Activated B cell treated with CpG ODN at 0.5 μM for 24 hours (primary cell): ENCODE data around the gene SPDYE4. TPM values are rescaled to one million over a fixed set of nuclear protein-coding genes. Genes with fewer than 3 reads are reported as not detected.

Experiments used
- ATAC-seq: fragments of 200-7000 bp; cut with Tn5 transposase; one replicate; pipeline ENCODE4 v1.10.0; 2021; ENCODE audit warnings: low read depth, mild to moderate bottlenecking, moderate library complexity
- CTCF ChIA-PET: fragments of 350-600 bp; sonication (Branson Sonifier 250); formaldehyde crosslinking; loops from one replicate; lab custom pipeline; 2021; ENCODE audit warnings: antibody characterized with exemption; lab: Charles Lee
- POLR2A ChIA-PET: fragments of 350-600 bp; sonication (Branson Sonifier 250); formaldehyde crosslinking; loops from one replicate; lab custom pipeline; 2021; ENCODE audit warnings: antibody characterized with exemption; lab: Charles Lee
- DNase-seq: peaks from one replicate; pipeline ENCODE4 v3.0.0; 2022
- H3K27ac Mint-ChIP-seq: one replicate; pipeline ENCODE4 v1.8.0; 2020; ENCODE audit warnings: mixed read lengths
- H3K27me3 Mint-ChIP-seq: one replicate; pipeline ENCODE4 v1.8.0; 2021; ENCODE audit warnings: mixed read lengths
- H3K36me3 Mint-ChIP-seq: one replicate; pipeline ENCODE4 v1.8.0; 2021; ENCODE audit warnings: low read depth, mixed read lengths
- H3K4me1 Mint-ChIP-seq: one replicate; pipeline ENCODE4 v1.8.0; 2021; ENCODE audit warnings: mixed read lengths
- H3K4me3 Mint-ChIP-seq: one replicate; pipeline ENCODE4 v1.8.0; 2020; ENCODE audit warnings: mild to moderate bottlenecking, mixed read lengths
- H3K9me3 Mint-ChIP-seq: one replicate; pipeline ENCODE4 v1.8.0; 2020; ENCODE audit warnings: mixed read lengths
- CTCF ChIP-seq: fragments of 200-600 bp; IDR thresholded peaks from one replicate; pipeline ENCODE4 v1.8.0; 2022; ENCODE audit warnings: antibody characterized with exemption, mild to moderate bottlenecking
- intact Hi-C: fragments of 100-400 bp; cut with micrococcal nuclease; formaldehyde crosslinking; loops from one replicate; pipeline ENCODE4 v1.15.1; 2024
- total RNA-seq: library from RNA; stranded (reverse); gene quantifications from 2 replicates; pipeline ENCODE4 v1.2.3, GENCODE V29; 2022

Gene SPDYE4
- total RNA-seq, 1 donor from 2014 or later = not detected

GRCh38 chr17:8776248-8776647 lies 17.9 kb upstream of the SPDYE4 start:
- ChIA-PET CTCF (interaction anchor here (1.5 kb wide), 1 partner anchor 9 kb away, joined by 9 read pairs; no protein-coding TSS in a partner anchor), POLR2A (no interaction called here)
- intact Hi-C loops = no loop called here
- H3K36me3 Mint-ChIP-seq = peaks cover 6% of the 10 kb centered on the region
- no peak for TF ChIP-seq CTCF
- no peak overlapping the region for H3K27ac Mint-ChIP-seq
- H3K4me1 Mint-ChIP-seq = no peaks in the 10 kb centered on the region
- H3K9me3 Mint-ChIP-seq = peaks cover 13% of the 10 kb centered on the region
- H3K27me3 Mint-ChIP-seq = peaks cover 16% of the 10 kb centered on the region
- DNase-seq (no peak), ATAC-seq (no peak)
- no peak overlapping the region for H3K4me3 Mint-ChIP-seq

GRCh38 chr17:8766731-8767130 lies 8.4 kb upstream of the SPDYE4 start:
- no peak for TF ChIP-seq CTCF
- Mint-ChIP-seq H3K4me1 (no peaks in the 10 kb centered on the region), H3K4me3 (no peak overlapping the region), H3K9me3 (no peaks in the 10 kb centered on the region), H3K27me3 (peaks cover 11% of the 10 kb centered on the region), H3K27ac (no peak overlapping the region), H3K36me3 (no peaks in the 10 kb centered on the region)
- DNase-seq (no peak), ATAC-seq (no peak)
- intact Hi-C loops = no loop called here
- ChIA-PET POLR2A (no interaction called here), CTCF (no interaction called here)

GRCh38 chr17:8762012-8762411 lies 3.7 kb upstream of the SPDYE4 start:
- no peak for TF ChIP-seq CTCF
- Mint-ChIP-seq H3K4me3 (no peak overlapping the region), H3K9me3 (no peaks in the 10 kb centered on the region), H3K4me1 (no peaks in the 10 kb centered on the region), H3K27ac (no peak overlapping the region), H3K36me3 (no peaks in the 10 kb centered on the region), H3K27me3 (peaks cover 13% of the 10 kb centered on the region)
- no peak for ATAC-seq
- no peak for DNase-seq
- POLR2A ChIA-PET = no interaction called here
- intact Hi-C loops = no loop called here
- CTCF ChIA-PET = interaction anchor here (1.5 kb wide), 1 partner anchor 133 kb away, joined by 3 read pairs; no protein-coding TSS in a partner anchor

DNA sequence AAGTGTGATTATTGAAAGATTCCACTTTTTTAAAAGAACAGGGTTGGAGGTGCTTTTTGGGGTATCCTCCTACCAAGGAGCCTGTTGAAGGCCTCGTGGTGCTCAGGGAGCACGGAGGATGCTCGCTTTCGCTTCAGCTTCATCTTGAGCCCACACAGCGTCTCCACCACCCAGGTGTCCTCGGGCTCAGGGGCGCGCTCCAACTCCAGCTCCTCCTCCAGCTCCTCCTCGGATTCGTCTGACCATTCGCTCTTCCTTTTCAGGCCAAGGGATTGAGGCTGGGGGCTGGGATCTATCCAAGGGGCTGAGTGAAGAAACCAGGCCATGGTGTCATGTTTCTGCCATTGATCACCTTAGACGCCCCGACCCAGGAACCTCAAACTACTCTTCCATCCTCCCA lies 1.2 kb downstream of the SPDYE4 start:
- H3K4me1 Mint-ChIP-seq = no peaks in the 10 kb centered on the region
- CTCF ChIA-PET = interaction anchor here (0.7 kb wide), 1 partner anchor 241 kb away, joined by 3 read pairs; no protein-coding TSS in a partner anchor
- ATAC-seq (no peak), DNase-seq (no peak)
- TF ChIP-seq CTCF = no peak
- H3K9me3 Mint-ChIP-seq = no peaks in the 10 kb centered on the region
- H3K36me3 Mint-ChIP-seq = no peaks in the 10 kb centered on the region
- intact Hi-C loops = no loop called here
- POLR2A ChIA-PET = no interaction called here
- no peak overlapping the region for H3K27ac Mint-ChIP-seq
- no peak overlapping the region for H3K4me3 Mint-ChIP-seq
- peaks cover 30% of the 10 kb centered on the region for H3K27me3 Mint-ChIP-seq

DNA sequence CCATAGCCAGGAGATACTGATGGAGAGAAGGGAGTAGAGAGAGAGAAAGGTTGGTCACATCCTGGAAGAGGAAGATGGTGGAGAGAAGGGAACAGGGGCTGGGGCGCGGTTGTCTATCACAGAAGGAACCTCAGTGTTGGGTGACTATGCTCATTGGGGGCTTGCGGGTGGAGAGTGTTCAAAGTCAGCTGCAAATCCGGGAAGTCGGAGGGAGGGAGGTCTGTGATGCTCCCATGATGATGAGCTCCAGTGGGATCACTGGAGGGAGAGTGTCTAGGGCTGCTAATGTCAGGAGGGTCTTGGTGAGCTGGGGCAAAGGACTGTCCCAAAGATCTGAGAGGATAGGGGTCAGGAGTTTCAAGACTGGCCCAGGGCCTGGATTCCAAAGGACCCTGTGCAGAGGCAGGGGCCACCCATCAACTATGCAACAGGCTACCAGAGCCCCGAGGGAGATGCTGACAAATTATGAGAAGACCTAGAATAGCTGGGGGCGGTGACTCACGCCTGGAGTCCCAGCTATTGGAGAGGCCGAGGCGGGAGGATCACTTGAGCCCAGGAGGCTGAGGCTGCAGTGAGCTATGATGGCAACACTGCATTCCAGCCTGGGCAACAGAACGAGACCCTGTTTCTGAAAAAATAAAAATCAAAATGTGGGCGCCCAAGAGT lies 2.6 kb downstream of the SPDYE4 start:
- DNase-seq = no peak
- H3K4me3 Mint-ChIP-seq = no peak overlapping the region
- ChIA-PET CTCF (interaction anchor here (1.2 kb wide), 1 partner anchor 139 kb away, joined by 5 read pairs; no protein-coding TSS in a partner anchor), POLR2A (no interaction called here)
- no peaks in the 10 kb centered on the region for H3K36me3 Mint-ChIP-seq
- H3K9me3 Mint-ChIP-seq = no peaks in the 10 kb centered on the region
- no peak for TF ChIP-seq CTCF
- no peaks in the 10 kb centered on the region for H3K4me1 Mint-ChIP-seq
- ATAC-seq = no peak
- no peak overlapping the region for H3K27ac Mint-ChIP-seq
- intact Hi-C loops = no loop called here
- H3K27me3 Mint-ChIP-seq = peaks cover 30% of the 10 kb centered on the region
